GM21367 (cell line): ENCODE measurements around the gene KRTAP4-7.
"Not testable (repeated sequence)": the region's sequence is repeated elsewhere in the genome, so short reads cannot be mapped to it uniquely, and the experiment has no call there.

ENCODE experiments used
- ATAC-seq: cut with Tn5 transposase; IDR thresholded peaks from one replicate; pipeline ENCODE4 v1.9.1; 2021; ENCODE audit not compliant: unreplicated experiment

The KRTAP4-7 gene

GRCh38 chr17:41065016-41065689 lies 18.8 kb upstream of the KRTAP4-7 start:
- not testable (repeated sequence) for ATAC-seq

GRCh38 chr17:41065829-41066624 lies 17.9 kb upstream of the KRTAP4-7 start, which contains the start of gene KRTAP2-4:
TSS of gene KRTAP2-4 (minus strand) at chr17:41065879. CDS start at chr17:41065845, 34 bp downstream.
- no peak for ATAC-seq

GRCh38 chr17:41067281-41067680 lies 16.7 kb upstream of the KRTAP4-7 start:
- ATAC-seq, result no peak

GRCh38 chr17:41069031-41069430 lies 14.9 kb upstream of the KRTAP4-7 start:
- ATAC-seq, result no peak

- ATAC-seq, result no peak
These were observed 12.2 kb upstream of the KRTAP4-7 start for GRCh38 chr17:41071606-41072360.

GRCh38 chr17:41073676-41074075 lies 10.3 kb upstream of the KRTAP4-7 start:
- ATAC-seq, result no peak

GRCh38 chr17:41076788-41077187 lies 7.2 kb upstream of the KRTAP4-7 start:
- no peak for ATAC-seq

- no peak for ATAC-seq
These were observed 1.3 kb upstream of the KRTAP4-7 start for GRCh38 chr17:41082626-41083025.

GRCh38 chr17:41083427-41083826 lies 523 bp upstream of the KRTAP4-7 start:
- not testable (repeated sequence) for ATAC-seq

- not testable (repeated sequence) for ATAC-seq
These were observed 4.9 kb downstream of the KRTAP4-7 start for GRCh38 chr17:41088760-41089352.

- ATAC-seq, result no peak
These were observed 12.1 kb downstream of the KRTAP4-7 start for GRCh38 chr17:41096055-41096454.

- ATAC-seq, result no peak
These were observed 14.1 kb downstream of the KRTAP4-7 start, which contains the start of gene KRTAP4-8 for GRCh38 chr17:41098042-41098441. TSS of gene KRTAP4-8 (minus strand) at chr17:41098142. CDS start at chr17:41098084, 58 bp downstream.

GRCh38 chr17:41098481-41098880 lies 14.5 kb downstream of the KRTAP4-7 start:
- ATAC-seq, result no peak

- ATAC-seq, result not testable (repeated sequence)
These were observed 15.9 kb downstream of the KRTAP4-7 start for GRCh38 chr17:41099682-41100480.

- no peak for ATAC-seq
These were observed 17.8 kb downstream of the KRTAP4-7 start, which contains the start of gene KRTAP4-16 for GRCh38 chr17:41101586-41102259. TSS of gene KRTAP4-16 (minus strand) at chr17:41102209. CDS start at chr17:41102209, 0 bp downstream.

GRCh38 chr17:41103896-41104295 lies 19.9 kb downstream of the KRTAP4-7 start:
- no peak for ATAC-seq

- not testable (repeated sequence) for ATAC-seq
These were observed 20.6 kb downstream of the KRTAP4-7 start for GRCh38 chr17:41104386-41105038.

GRCh38 chr17:41105347-41105746 lies 21.4 kb downstream of the KRTAP4-7 start, which contains the start of gene KRTAP4-9:
TSS of gene KRTAP4-9 (plus strand) at chr17:41105389. CDS start at chr17:41105389, 0 bp downstream.
- not testable (repeated sequence) for ATAC-seq
